ENCODE measurements around the gene NXN. TPM values are rescaled to one million over a fixed set of nuclear protein-coding genes. Genes with fewer than 3 reads are reported as not detected.

NXN gene
- polyA plus RNA-seq, 1 of the 3 experiments (the other 2 are of a cell fraction), result 23.9 TPM

- TF ChIP-seq NFIC (IDR thresholded peaks at IDR 0.05; ENCODE audit: borderline replicate concordance) (no peak), ZBTB33 (IDR thresholded peaks at IDR 0.05; ENCODE audit: borderline replicate concordance, low read depth) (no peak), FOSL2 (IDR thresholded peaks at IDR 0.05; ENCODE audit: borderline replicate concordance, low read depth) (no peak), JUND (IDR thresholded peaks at IDR 0.05) (no peak), TEAD4 (IDR thresholded peaks at IDR 0.05; ENCODE audit: borderline replicate concordance, insufficient read depth) (no peak), YY1 (IDR thresholded peaks at IDR 0.05; ENCODE audit: low read depth) (no peak), CHD2 (IDR thresholded peaks at IDR 0.05; ENCODE audit: low read length, partially characterized antibody) (no peak), SIN3A (IDR thresholded peaks at IDR 0.05; ENCODE audit: borderline replicate concordance, low read depth, low read length) (no peak), RAD21 (IDR thresholded peaks at IDR 0.05; ENCODE audit: low read length) (no peak), FOXM1 (IDR thresholded peaks at IDR 0.05; ENCODE audit: low read depth) (no peak), GABPA (IDR thresholded peaks at IDR 0.05; ENCODE audit: low read depth) (no peak), EP300 (IDR thresholded peaks at IDR 0.05; ENCODE audit: borderline replicate concordance in 1 of 2, low read depth in 1 of 2, low read length in 1 of 2) (no peak), POLR2AphosphoS5 (IDR thresholded peaks at IDR 0.05; ENCODE audit: low read depth, low read length) (no peak), GATA2 (CRISPR knock-in tag; IDR thresholded peaks at IDR 0.05) (no peak), TCF12 (IDR thresholded peaks at IDR 0.05) (no peak), ELF1 (IDR thresholded peaks at IDR 0.05) (no peak), EZH2phosphoT487 (IDR thresholded peaks at IDR 0.05; ENCODE audit: borderline replicate concordance, low read depth) (no peak)
- TF ChIP-seq, protein P1, sequence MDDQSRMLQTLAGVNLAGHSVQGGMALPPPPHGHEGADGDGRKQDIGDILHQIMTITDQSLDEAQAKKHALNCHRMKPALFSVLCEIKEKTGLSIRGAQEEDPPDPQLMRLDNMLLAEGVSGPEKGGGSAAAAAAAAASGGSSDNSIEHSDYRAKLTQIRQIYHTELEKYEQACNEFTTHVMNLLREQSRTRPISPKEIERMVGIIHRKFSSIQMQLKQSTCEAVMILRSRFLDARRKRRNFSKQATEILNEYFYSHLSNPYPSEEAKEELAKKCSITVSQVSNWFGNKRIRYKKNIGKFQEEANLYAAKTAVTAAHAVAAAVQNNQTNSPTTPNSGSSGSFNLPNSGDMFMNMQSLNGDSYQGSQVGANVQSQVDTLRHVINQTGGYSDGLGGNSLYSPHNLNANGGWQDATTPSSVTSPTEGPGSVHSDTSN (IDR thresholded peaks at IDR 0.05), result no peak
- TF ChIP-seq, protein P2, sequence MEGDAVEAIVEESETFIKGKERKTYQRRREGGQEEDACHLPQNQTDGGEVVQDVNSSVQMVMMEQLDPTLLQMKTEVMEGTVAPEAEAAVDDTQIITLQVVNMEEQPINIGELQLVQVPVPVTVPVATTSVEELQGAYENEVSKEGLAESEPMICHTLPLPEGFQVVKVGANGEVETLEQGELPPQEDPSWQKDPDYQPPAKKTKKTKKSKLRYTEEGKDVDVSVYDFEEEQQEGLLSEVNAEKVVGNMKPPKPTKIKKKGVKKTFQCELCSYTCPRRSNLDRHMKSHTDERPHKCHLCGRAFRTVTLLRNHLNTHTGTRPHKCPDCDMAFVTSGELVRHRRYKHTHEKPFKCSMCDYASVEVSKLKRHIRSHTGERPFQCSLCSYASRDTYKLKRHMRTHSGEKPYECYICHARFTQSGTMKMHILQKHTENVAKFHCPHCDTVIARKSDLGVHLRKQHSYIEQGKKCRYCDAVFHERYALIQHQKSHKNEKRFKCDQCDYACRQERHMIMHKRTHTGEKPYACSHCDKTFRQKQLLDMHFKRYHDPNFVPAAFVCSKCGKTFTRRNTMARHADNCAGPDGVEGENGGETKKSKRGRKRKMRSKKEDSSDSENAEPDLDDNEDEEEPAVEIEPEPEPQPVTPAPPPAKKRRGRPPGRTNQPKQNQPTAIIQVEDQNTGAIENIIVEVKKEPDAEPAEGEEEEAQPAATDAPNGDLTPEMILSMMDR (IDR thresholded peaks at IDR 0.05), result no peak
- TF ChIP-seq, protein P3, sequence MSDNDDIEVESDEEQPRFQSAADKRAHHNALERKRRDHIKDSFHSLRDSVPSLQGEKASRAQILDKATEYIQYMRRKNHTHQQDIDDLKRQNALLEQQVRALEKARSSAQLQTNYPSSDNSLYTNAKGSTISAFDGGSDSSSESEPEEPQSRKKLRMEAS (IDR thresholded peaks at IDR 0.05; ENCODE audit: low read depth), result no peak
- no peak overlapping the region for H2AFZ ChIP-seq (ENCODE audit: low read depth)
- H3K9ac ChIP-seq, result no peak overlapping the region
- no peaks in the 10 kb centered on the region; the same call in 1 of the 2 replicates for H3K79me2 ChIP-seq (ENCODE audit: insufficient read depth)
- no peaks in the 10 kb centered on the region for H3F3A ChIP-seq (replicated peaks; ENCODE audit: insufficient read depth)
- ChIA-PET CTCF (no interaction called here), POLR2A (no interaction called here)
- DNase-seq, result no peak
- H3K4me1 ChIP-seq (ENCODE audit: control insufficient read depth in 1 of 2, insufficient read depth in 2 of 2, low read depth in 1 of 2, low read length in 1 of 2), result no peaks in the 10 kb centered on the region
- no peaks in the 10 kb centered on the region for H3K36me3 ChIP-seq (replicated peaks in 1 of 2; ENCODE audit: control insufficient read depth in 1 of 2, insufficient read depth in 2 of 2, low read length in 1 of 2)
- no peaks in the 10 kb centered on the region for H4K20me1 ChIP-seq (ENCODE audit: insufficient read depth)
- H3K9me2 ChIP-seq, result no peaks in the 10 kb centered on the region
- H3K27ac ChIP-seq (ENCODE audit: low read depth in 2 of 2, low read length in 1 of 2), result no peak overlapping the region
- H3K9me3 ChIP-seq, result no peaks in the 10 kb centered on the region; the same call in 1 of the 2 replicates
- WGBS (ENCODE audit: low lambda C conversion rate), result 70% methylated on average over 11 of the region's 16 CpGs
- H3K4me3 ChIP-seq (ENCODE audit: low read depth in 2 of 2, low read length in 1 of 2), result no peak overlapping the region
- H3K27me3 ChIP-seq (ENCODE audit: insufficient read depth), result peaks cover 55% of the 10 kb centered on the region; the same call in 1 of the 2 replicates
- H3K4me2 ChIP-seq, result no peak overlapping the region
Observed at GRCh38 chr17:920190-920589, 59.4 kb downstream of the NXN start.
